ENCODE data around the gene RCOR2.
"Not testable (repeated sequence)": the region's sequence is repeated elsewhere in the genome, so short reads cannot be mapped to it uniquely, and the experiment has no call there.

- TF ChIP-seq CTCF (conservative IDR thresholded peaks at IDR 0.05 in 1 of 2, IDR thresholded peaks at IDR 0.05 in 1 of 2; ENCODE audit: extremely low read depth in 1 of 2, insufficient read depth in 1 of 2, low read depth in 1 of 2, low read length in 2 of 2); EZH2 (IDR thresholded peaks at IDR 0.05; ENCODE audit: borderline replicate concordance, low read length): not testable (repeated sequence)
These were observed 53.3 kb downstream of the RCOR2 start for GRCh38 chr11:63863620-63864019.

All from mammary epithelial cell (primary cell).